Kidney epithelial cell (primary cell): ENCODE measurements around the gene DAPK1. TPM values are rescaled to one million over a fixed set of nuclear protein-coding genes. Genes with fewer than 3 reads are reported as not detected.

Source experiments
- DNase-seq: peaks from one replicate; pipeline ENCODE4 v3.0.0-alpha.2; 2010; ENCODE audit warnings: low read depth
- H3K27me3 ChIP-seq: 2 replicates; pipeline ENCODE4 v1.6.0; 2011; ENCODE audit warnings: low read length; ENCODE audit not compliant: control insufficient read depth, insufficient read depth
- H3K36me3 ChIP-seq: 2 replicates; pipeline ENCODE4 v1.5.1; 2011; ENCODE audit warnings: low read length; ENCODE audit not compliant: control insufficient read depth, insufficient read depth
- H3K4me3 ChIP-seq: 2 replicates; pipeline ENCODE4 v1.5.1; 2011; ENCODE audit warnings: low read depth, mild to moderate bottlenecking, control low read depth, low read length
- CTCF ChIP-seq: IDR thresholded peaks from 2 replicates; pipeline ENCODE4 v1.5.1; 2011; ENCODE audit warnings: mild to moderate bottlenecking, moderate library complexity, low read length, control low read depth, inconsistent platforms; ENCODE audit not compliant: insufficient read depth, poor library complexity, severe bottlenecking
- total RNA-seq: library from RNA; depleted of rRNA; stranded (reverse); fragments of >200 nt; gene quantifications from 2 replicates; pipeline ENCODE4 v1.2.3, GENCODE V29; 2015

The DAPK1 gene
- total RNA-seq, 1 donor from 2014 or later: 23.5 TPM

- no peak for DNase-seq
- Histone ChIP-seq H3K4me3 (no peak overlapping the region), H3K36me3 (no peaks in the 10 kb centered on the region), H3K27me3 (no peaks in the 10 kb centered on the region)
- TF ChIP-seq CTCF: no peak
These were observed 58.4 kb downstream of the DAPK1 start for GRCh38 chr9:87556039-87556438.

GRCh38 chr9:87556821-87557220 lies 59.2 kb downstream of the DAPK1 start:
- no peak for DNase-seq
- TF ChIP-seq CTCF: no peak
- Histone ChIP-seq H3K36me3 (no peaks in the 10 kb centered on the region), H3K27me3 (no peaks in the 10 kb centered on the region), H3K4me3 (no peak overlapping the region)

- no peak overlapping the region for H3K4me3 ChIP-seq
- no peaks in the 10 kb centered on the region for H3K27me3 ChIP-seq
- TF ChIP-seq CTCF: no peak
- no peaks in the 10 kb centered on the region for H3K36me3 ChIP-seq
- DNase-seq: no peak
These were observed 60.3 kb downstream of the DAPK1 start for GRCh38 chr9:87557996-87558395.

GRCh38 chr9:87558606-87559190 lies 61.0 kb downstream of the DAPK1 start:
- no peak overlapping the region for H3K4me3 ChIP-seq
- no peak for DNase-seq
- H3K36me3 ChIP-seq: no peaks in the 10 kb centered on the region
- H3K27me3 ChIP-seq: no peaks in the 10 kb centered on the region
- no peak for TF ChIP-seq CTCF

- no peak for TF ChIP-seq CTCF
These were observed 64.4 kb downstream of the DAPK1 start for GRCh38 chr9:87562062-87562461.

GRCh38 chr9:87562530-87563170 lies 65.0 kb downstream of the DAPK1 start:
- Histone ChIP-seq H3K27me3 (no peaks in the 10 kb centered on the region), H3K4me3 (no peak overlapping the region), H3K36me3 (no peaks in the 10 kb centered on the region)
- TF ChIP-seq CTCF: no peak
- DNase-seq: no peak

More at GRCh38 chr9:87562062-87562461, 64.4 kb downstream of the DAPK1 start:
- Histone ChIP-seq H3K27me3 (no peaks in the 10 kb centered on the region), H3K4me3 (no peak overlapping the region), H3K36me3 (no peaks in the 10 kb centered on the region)
- no peak for DNase-seq
